Heart right ventricle (tissue), 16 donors: ENCODE results near the gene SLC25A19. TPM values are rescaled to one million over a fixed set of nuclear protein-coding genes. Genes with fewer than 3 reads are reported as not detected.
A peak's percentile ranks its signal among the peaks of the same experiment; 100 is the strongest.

ENCODE experiments used
- ATAC-seq, 8 donors: fragments of 200-7000 bp; cut with Tn5 transposase; one replicate each; pipeline ENCODE4 v1.9.1; 2020; ENCODE audit warnings: mild to moderate bottlenecking in 8 of 8, moderate library complexity in 8 of 8, moderate number of reproducible peaks in 1 of 8
- DNase-seq, 2 donors: peaks; one replicate each; pipeline ENCODE4 v3.0.0-alpha.2; 2020
- H3K27ac ChIP-seq, 10 donors: fragments of 200-600 bp; sonication (generic) in 2 of 10; one replicate each; pipeline versions ENCODE4 v1.5.0 to v1.8.0; 2020 to 2022; ENCODE audit warnings: mild to moderate bottlenecking in 3 of 10
- H3K27me3 ChIP-seq, 7 donors: fragments of 200-600 bp; one replicate each; pipeline ENCODE4 v1.8.0; 2021 to 2022; ENCODE audit warnings: mild to moderate bottlenecking in 2 of 7
- H3K36me3 ChIP-seq, 9 donors: fragments of 200-600 bp; sonication (generic) in 1 of 9; one replicate each; pipeline versions ENCODE4 v1.5.0 to v1.8.0; 2020 to 2022; ENCODE audit warnings: mild to moderate bottlenecking in 2 of 9
- H3K4me1 ChIP-seq, 9 donors: fragments of 200-600 bp; sonication (generic) in 1 of 9; one replicate each; pipeline versions ENCODE4 v1.5.0 to v1.8.0; 2020 to 2022; ENCODE audit warnings: mild to moderate bottlenecking in 4 of 9
- H3K4me3 ChIP-seq, 10 donors: fragments of 200-600 bp; sonication (generic) in 2 of 10; one replicate each; pipeline versions ENCODE4 v1.5.0 to v1.8.0; 2020 to 2022; ENCODE audit warnings: mild to moderate bottlenecking in 7 of 10, moderate library complexity in 2 of 10
- H3K9me3 ChIP-seq, 11 donors: fragments of 200-600 bp in 10 of 11; sonication (generic) in 2 of 11; one replicate each; pipeline versions ENCODE4 v1.5.0 to v1.8.0; 2013 to 2022; ENCODE audit warnings: mild to moderate bottlenecking in 2 of 11, control low read depth in 1 of 11, moderate library complexity in 1 of 11
- CTCF ChIP-seq, 9 donors: fragments of 200-600 bp; sonication (generic) in 2 of 9; IDR thresholded peaks; one replicate each; pipeline versions ENCODE4 v1.5.0 to v1.8.0; 2021 to 2022; ENCODE audit warnings: antibody characterized with exemption in 9 of 9, mild to moderate bottlenecking in 5 of 9, moderate library complexity in 1 of 9
- WGBS, 2 donors: extraction: QIAGEN DNeasy Blood & Tissue Kit; methylation state at CpG; one replicate each; pipeline ENCODE4 v1.1.7; 2013; ENCODE audit warnings: inconsistent platforms in 1 of 2; 5-methylcytosine and 5-hydroxymethylcytosine counted together
- intact Hi-C, 10 donors: fragments of 100-400 bp; cut with DNase I; formaldehyde crosslinking; loops; one replicate each; pipeline versions ENCODE4 v1.11.1 to v1.14.2; 2022
- polyA plus RNA-seq, 2 donors: library from polyadenylated mRNA; stranded (reverse); fragments of 200-250 nt; gene quantifications; one replicate each; pipeline ENCODE4 v1.2.3, GENCODE V29; 2013
- total RNA-seq, 10 donors: library from RNA; stranded (reverse); fragmentation: NEBNext Ultra II Directional in 3 of 10; extraction: Animal tissue kit (Norgen Biotek cat#: 25700) in 3 of 10; gene quantifications; one replicate each; pipeline versions ENCODE4 v1.2.1 to v1.2.4, GENCODE V29; 2021 to 2023
- donor health status: Arrhythmogenic right ventricular cardiomyopathy.
- donor health status: ischemic (EF 13 %, LVEDD 7.1; RV severe dilation, severe dysfunction).
- donor health status: healthy with polysubstance abuse.
- donor health status: DM: no; HTN: yes; CAD: no.
- donor health status: DM: no; HTN: no; CAD: no.
- donor health status: ischemic (EF 25% LVEDD 6.9; RV normal size, moderate dysfunction).
- donor health status: ischemic (EF 25% LVEDD 5.7; RV mildly dilated, moderate dysfunction).
- donor health status: healthy.
- donor health status: DM: yes; HTN: yes; CAD: no.
- donor health status: Ischemic cardiomyopathy.
- donor health status: ischemic (EF 35%, LVEDD 5.7; RV mildly dilated, moderate dysfunction).
- donor health status: nonischemic (EF 11% LVEDD 7.7; RV severe dilation, severe dysfunction).
- donor health status: DM: yes; HTN: yes; CAD: no.
- donor health status: PGD.
- donor health status: ischemic (EF 29% LVEDD 5.4; RV normal size, mild dysfunction).
- donor health status: nonischemic (EF 23%, LVEDD 6.1; RV moderate dilation, normal function).

Gene SLC25A19
- total and polyA plus RNA-seq, 12 donors = 6.8 to 23.2 (median 12.2) TPM

DNA sequence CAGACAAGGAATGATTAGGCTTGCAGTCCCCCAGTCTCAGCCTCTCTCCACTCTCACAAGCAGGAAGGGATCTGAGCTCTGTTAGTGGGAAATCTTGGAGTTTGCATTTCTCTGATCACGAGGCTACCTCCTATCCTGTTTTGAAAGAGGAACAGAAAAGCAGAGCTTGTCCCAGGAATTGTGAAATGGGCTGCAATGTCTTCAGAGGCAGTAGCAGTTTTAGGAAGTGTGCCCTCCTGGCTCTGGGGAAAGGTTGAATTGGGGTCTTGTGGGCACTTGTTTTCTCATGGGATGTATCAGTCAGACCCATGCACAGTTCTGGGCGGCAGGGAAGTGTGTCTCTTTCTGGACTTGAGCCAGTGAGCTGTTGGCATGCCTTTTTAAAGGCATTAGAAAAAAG is 60.9 kb downstream of the SLC25A19 start:
- intact Hi-C loops = no loop called here
- TF ChIP-seq CTCF (IDR thresholded peaks at IDR 0.05) = no peak
- DNase-seq = no peak
- ATAC-seq = peak in 7 of 8 donors; percentile 47 to 73 (median 62)
- peak overlapping the region in 5 of 10 donors; percentile 4 to 84 (median 48) for H3K27ac ChIP-seq
- 59 to 67% methylated on average over 2 of the region's 2 CpGs for WGBS, 2 donors
- peaks cover 0 to 15% (median 0%) of the 10 kb centered on the region in 9 donors for H3K4me1 ChIP-seq
- H3K27me3 ChIP-seq = no peaks in the 10 kb centered on the region
- peaks cover 0 to 100% (median 44%) of the 10 kb centered on the region in 9 donors for H3K36me3 ChIP-seq
- no peak overlapping the region for H3K4me3 ChIP-seq
- H3K9me3 ChIP-seq = no peaks in the 10 kb centered on the region

DNA sequence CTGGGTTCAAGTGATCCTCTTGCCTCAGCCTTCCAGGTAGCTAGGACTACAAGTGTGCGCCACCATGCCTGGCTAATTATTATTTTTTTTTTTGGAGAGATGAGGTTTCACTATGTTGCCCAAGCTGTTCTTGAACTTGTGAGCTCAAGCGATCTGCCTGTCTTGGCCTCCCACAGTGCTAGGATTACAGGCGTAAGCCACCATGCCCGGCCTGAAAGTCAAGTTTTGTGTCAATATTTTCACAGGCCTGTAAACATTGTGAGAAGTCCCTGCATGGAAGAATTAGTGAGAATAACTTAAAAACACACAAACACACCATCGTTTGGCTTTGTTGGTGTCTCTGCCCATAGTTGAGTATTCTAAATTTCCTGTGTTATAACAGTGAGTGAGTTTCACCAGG is 61.5 kb downstream of the SLC25A19 start:
- Histone ChIP-seq H3K27me3 (no peaks in the 10 kb centered on the region), H3K4me3 (no peak overlapping the region), H3K36me3 (peaks cover 0 to 100% (median 41%) of the 10 kb centered on the region in 9 donors), H3K9me3 (no peaks in the 10 kb centered on the region), H3K4me1 (peaks cover 0 to 15% (median 0%) of the 10 kb centered on the region in 9 donors), H3K27ac (peak overlapping the region in 2 of 10 donors; percentile 44 to 84)
- DNase-seq (no peak), ATAC-seq (no peak)
- WGBS, 2 donors = 90% methylated on average over 5 of the region's 5 CpGs
- TF ChIP-seq CTCF (IDR thresholded peaks at IDR 0.05) = no peak
- intact Hi-C loops = no loop called here

- intact Hi-C loops = no loop called here
- ATAC-seq = no peak
- Histone ChIP-seq H3K36me3 (peaks cover 0 to 99% (median 26%) of the 10 kb centered on the region in 9 donors), H3K27me3 (no peaks in the 10 kb centered on the region), H3K9me3 (no peaks in the 10 kb centered on the region), H3K4me1 (peaks cover 0 to 15% (median 0%) of the 10 kb centered on the region in 9 donors), H3K4me3 (no peak overlapping the region), H3K27ac (no peak overlapping the region)
- TF ChIP-seq CTCF (IDR thresholded peaks at IDR 0.05) = no peak
- WGBS, 2 donors = 78 to 80% methylated on average over 14 of the region's 14 CpGs
- no peak for DNase-seq
These were observed 64.2 kb downstream of the SLC25A19 start for GRCh38 chr17:75225016-75225415.

Other genes starting within 250 kb of the SLC25A19 start
- 1,000 to 10,000 TPM in 1 of 10 donors, 100 to 1,000 TPM in 9; 678 to 1,003 (median 867) TPM for gene ATP5PD, start 242.5 kb downstream of the SLC25A19 start, total RNA-seq
- 1,000 to 10,000 TPM in 1 of 2 donors, 100 to 1,000 TPM in 1; 870 to 2,296 TPM for gene ATP5PD, start 242.5 kb downstream of the SLC25A19 start, polyA plus RNA-seq
- 10 to 100 TPM; 19.6 to 41.1 (median 29.6) TPM for gene KCTD2, start 242.2 kb downstream of the SLC25A19 start, total RNA-seq
- 10 to 100 TPM; 11.8 to 19.2 TPM for gene KCTD2, start 242.2 kb downstream of the SLC25A19 start, polyA plus RNA-seq
- gene SLC16A5, start 201.5 kb downstream of the SLC25A19 start, total RNA-seq = 10 to 100 TPM in 8 of 10 donors, 1 to 10 TPM in 2; 7.5 to 17.4 (median 11.9) TPM
- gene SLC16A5, start 201.5 kb downstream of the SLC25A19 start, polyA plus RNA-seq = 10 to 100 TPM in 1 of 2 donors, 1 to 10 TPM in 1; 3.6 to 12.4 TPM
- 1 to 10 TPM; 4.7 to 7.9 (median 5.2) TPM for gene ARMC7, start 179.5 kb downstream of the SLC25A19 start, total RNA-seq
- gene ARMC7, start 179.5 kb downstream of the SLC25A19 start, polyA plus RNA-seq = 1 to 10 TPM; 3.1 to 7.2 TPM
- gene NT5C, start 157.7 kb downstream of the SLC25A19 start, total RNA-seq = 10 to 100 TPM; 17.1 to 33.3 (median 21.6) TPM
- 10 to 100 TPM; 50.0 to 71.7 TPM for gene NT5C, start 157.7 kb downstream of the SLC25A19 start, polyA plus RNA-seq
- 10 to 100 TPM in 8 of 10 donors, 1 to 10 TPM in 2; 6.7 to 30.0 (median 12.6) TPM for gene JPT1, start 134.9 kb downstream of the SLC25A19 start, total RNA-seq
- gene JPT1, start 134.9 kb downstream of the SLC25A19 start, polyA plus RNA-seq = 10 to 100 TPM; 32.6 to 61.6 TPM
- 100 to 1,000 TPM; 187 to 258 (median 218) TPM for gene SUMO2, start 106.5 kb downstream of the SLC25A19 start, total RNA-seq
- gene SUMO2, start 106.5 kb downstream of the SLC25A19 start, polyA plus RNA-seq = 10 to 100 TPM; 47.9 to 57.1 TPM
- gene NUP85, start 83.8 kb downstream of the SLC25A19 start, total RNA-seq = 10 to 100 TPM; 16.2 to 28.4 (median 20.4) TPM
- gene NUP85, start 83.8 kb downstream of the SLC25A19 start, polyA plus RNA-seq = 10 to 100 TPM; 31.3 to 39.0 TPM
- 10 to 100 TPM; 16.0 to 30.2 (median 21.7) TPM for gene GGA3, start 27.8 kb downstream of the SLC25A19 start, total RNA-seq
- 10 to 100 TPM; 13.1 to 20.3 TPM for gene GGA3, start 27.8 kb downstream of the SLC25A19 start, polyA plus RNA-seq
- gene MRPS7, start 27.6 kb downstream of the SLC25A19 start, total RNA-seq = 100 to 1,000 TPM; 124 to 179 (median 151) TPM
- 100 to 1,000 TPM in 1 of 2 donors, 10 to 100 TPM in 1; 98.9 to 118 TPM for gene MRPS7, start 27.6 kb downstream of the SLC25A19 start, polyA plus RNA-seq
- gene MIF4GD, start 18.2 kb downstream of the SLC25A19 start, total RNA-seq = 10 to 100 TPM; 12.6 to 21.0 (median 15.6) TPM
- gene MIF4GD, start 18.2 kb downstream of the SLC25A19 start, polyA plus RNA-seq = 10 to 100 TPM in 1 of 2 donors, 1 to 10 TPM in 1; 7.5 to 27.7 TPM
- 10 to 100 TPM; 43.9 to 85.5 (median 52.0) TPM for gene GRB2, start 116.2 kb upstream of the SLC25A19 start, total RNA-seq
- 10 to 100 TPM; 23.5 to 54.0 TPM for gene GRB2, start 116.2 kb upstream of the SLC25A19 start, polyA plus RNA-seq
- gene TMEM94, start 167.2 kb upstream of the SLC25A19 start, total RNA-seq = 10 to 100 TPM; 29.0 to 66.7 (median 41.3) TPM
- 10 to 100 TPM; 25.6 to 56.1 TPM for gene TMEM94, start 167.2 kb upstream of the SLC25A19 start, polyA plus RNA-seq
- gene CASKIN2, start 226.1 kb upstream of the SLC25A19 start, total RNA-seq = 10 to 100 TPM; 29.0 to 59.2 (median 37.2) TPM
- 10 to 100 TPM; 17.6 to 31.2 TPM for gene CASKIN2, start 226.1 kb upstream of the SLC25A19 start, polyA plus RNA-seq
- gene TSEN54, start 227.1 kb upstream of the SLC25A19 start, total RNA-seq = 1 to 10 TPM; 4.2 to 9.9 (median 6.1) TPM
- 10 to 100 TPM; 13.6 to 18.1 TPM for gene TSEN54, start 227.1 kb upstream of the SLC25A19 start, polyA plus RNA-seq
- gene LLGL2, start 236.3 kb upstream of the SLC25A19 start, total RNA-seq = 1 to 10 TPM; 1.1 to 5.0 (median 2.6) TPM
- gene LLGL2, start 236.3 kb upstream of the SLC25A19 start, polyA plus RNA-seq = 10 to 100 TPM in 1 of 2 donors, 1 to 10 TPM in 1; 5.6 to 14.8 TPM